H1 (cell line): ENCODE measurements around the gene TMPRSS11B. TPM values are rescaled to one million over a fixed set of nuclear protein-coding genes. Genes with fewer than 3 reads are reported as not detected.

Experiments
- CBX5 ChIP-seq: fragments of 300-800, 300-1000 bp; sonication (generic); IDR thresholded peaks from 2 replicates; pipeline ENCODE4 v1.7.1; 2016; ENCODE audit warnings: antibody characterized with exemption, low read length, low read depth
- CEBPB ChIP-seq: IDR thresholded peaks from 2 replicates; pipeline ENCODE4 v1.6.1; 2012; ENCODE audit warnings: low read depth, low read length
- CHD7 ChIP-seq: fragments of 300-600 bp; sonication (generic); IDR thresholded peaks from 2 replicates; pipeline ENCODE4 v1.7.1; 2012; ENCODE audit warnings: low read length, moderate library complexity, mild to moderate bottlenecking, inconsistent platforms; ENCODE audit not compliant: insufficient replicate concordance
- HDAC2 ChIP-seq, 2 experiments: fragments of 300-600 bp in 1 of 2; sonication (generic) in 1 of 2; IDR thresholded peaks; 2 replicates each; pipeline ENCODE4 v1.6.1; 2011 to 2012; ENCODE audit warnings: low read depth in 2 of 2, low read length in 2 of 2, mild to moderate bottlenecking in 2 of 2, moderate library complexity in 2 of 2, borderline replicate concordance in 1 of 2, inconsistent platforms in 1 of 2
- TBP ChIP-seq: IDR thresholded peaks from 2 replicates; pipeline ENCODE4 v1.6.1; 2011; ENCODE audit warnings: low read depth, low read length, improper control_type of control experiment
- polyA plus RNA-seq, 7 experiments: library from polyadenylated mRNA; depleted of rRNA in 3 of 7; stranded (reverse) in 5 of 7; unstranded in 2 of 7; fragments of >200 nt in 5 of 7; fragments of 200-250 nt in 2 of 7; gene quantifications; 1 replicate in 5 of 7; 2 replicates in 1 of 7; 4 replicates in 1 of 7; pipeline versions ENCODE4 v1.2.1 to v1.2.3, GENCODE V29; 2011 to 2013; ENCODE audit warnings: missing spikeins in 2 of 7, mixed read lengths in 2 of 7
- total RNA-seq: library from RNA; stranded (reverse); fragmentation: NEBNext Ultra II Directional; extraction: Animal tissue kit (Norgen Biotek cat#: 25700); gene quantifications from 2 replicates; pipeline ENCODE4 v1.2.1, GENCODE V29; 2021

TMPRSS11B gene
- total and polyA plus RNA-seq, 2 of the 8 experiments (the other 6 are each of a cell fraction or from before 2014, with no cell fraction given): not detected

- no peak for TF ChIP-seq HDAC2 (IDR thresholded peaks at IDR 0.05; ENCODE audit: borderline replicate concordance in 1 of 2, low read depth in 2 of 2, low read length in 2 of 2)
- no peak for TF ChIP-seq CEBPB
- TF ChIP-seq TBP: no peak
- no peak for TF ChIP-seq CHD7
- TF ChIP-seq CBX5: no peak
These were observed 64.5 kb downstream of the TMPRSS11B start (continued) for GRCh38 chr4:68180849-68181526.
